Measurements from ENCODE around the gene MIEF2. TPM values are rescaled to one million over a fixed set of nuclear protein-coding genes. Genes with fewer than 3 reads are reported as not detected.

Gene MIEF2
- polyA plus RNA-seq, 1 donor from 2014 or later: 74.9 TPM

DNA sequence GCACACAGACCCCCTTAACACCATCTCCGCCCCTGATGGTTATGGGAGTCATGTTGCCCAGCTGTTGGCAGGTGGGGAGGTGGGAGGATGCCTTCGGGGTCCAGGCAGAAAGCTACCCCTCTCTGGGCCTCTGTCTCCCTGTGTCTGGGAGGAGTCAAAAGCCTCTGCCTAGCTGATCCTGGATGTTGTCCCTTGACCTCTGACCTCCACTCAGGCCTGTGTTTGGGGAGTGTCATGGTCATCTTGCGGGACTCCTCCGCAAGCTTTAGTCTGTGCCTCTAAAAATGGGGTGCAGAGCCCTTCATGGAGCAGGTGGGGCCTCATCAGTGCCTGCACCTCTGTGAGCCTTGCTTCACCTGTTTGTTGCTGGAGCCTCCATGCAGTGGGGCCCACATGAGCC lies 31.2 kb upstream of the MIEF2 start:
- no peaks in the 10 kb centered on the region for H4K20me1 ChIP-seq (ENCODE audit: insufficient read depth)

DNA sequence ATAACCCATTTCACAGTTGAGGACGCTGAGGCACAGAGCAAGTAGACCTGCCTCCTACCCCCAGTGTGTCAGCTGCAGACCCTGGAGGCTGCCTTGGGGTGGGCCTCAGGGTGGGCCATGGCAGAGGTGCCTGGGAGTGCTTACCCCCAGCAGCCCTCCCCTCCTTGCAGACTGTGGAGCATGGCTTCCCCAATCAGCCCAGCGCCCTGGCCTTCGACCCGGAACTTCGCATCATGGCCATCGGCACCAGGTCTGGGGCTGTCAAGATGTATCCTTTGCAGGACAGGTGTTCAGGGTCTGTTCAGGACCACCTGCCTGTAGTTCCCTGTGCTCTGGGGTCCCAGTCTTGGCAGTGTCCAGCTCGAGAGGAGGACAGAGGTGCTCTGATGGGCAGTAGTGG lies 30.7 kb upstream of the MIEF2 start:
- Histone ChIP-seq H3K27ac (ENCODE audit: low read length) (no peak overlapping the region), H3K4me3 (ENCODE audit: low read length) (no peak overlapping the region), H3K79me2 (replicated peaks; ENCODE audit: insufficient read depth, low read length) (peaks cover 52% of the 10 kb centered on the region)

More for the DNA sequence above, 31.2 kb upstream of the MIEF2 start:
- Histone ChIP-seq H3K79me2 (replicated peaks; ENCODE audit: insufficient read depth, low read length) (peaks cover 52% of the 10 kb centered on the region), H2AFZ (ENCODE audit: low read depth, low read length) (no peak overlapping the region), H3K9me2 (ENCODE audit: insufficient read depth, low read length) (no peaks in the 10 kb centered on the region), H3K4me2 (ENCODE audit: low read length) (no peak overlapping the region), H3K9me3 (ENCODE audit: low read length) (no peaks in the 10 kb centered on the region), H3K27ac (ENCODE audit: low read length) (no peak overlapping the region), H3K9ac (ENCODE audit: low read length) (no peak overlapping the region), H3K4me3 (ENCODE audit: low read length) (no peak overlapping the region), H3K27me3 (ENCODE audit: insufficient read depth, low read depth, low read length) (no peaks in the 10 kb centered on the region), H3F3A (ENCODE audit: insufficient read depth, low read length, poor library complexity, severe bottlenecking) (peaks cover 3% of the 10 kb centered on the region), H3K36me3 (ENCODE audit: insufficient read depth, low read length) (no peaks in the 10 kb centered on the region)
- TF ChIP-seq MXI1 (conservative IDR thresholded peaks at IDR 0.05; ENCODE audit: poor library complexity, severe bottlenecking) (no peak), TAF1 (IDR thresholded peaks at IDR 0.05; ENCODE audit: low read depth) (no peak), EZH2 (IDR thresholded peaks at IDR 0.05; ENCODE audit: borderline replicate concordance, insufficient read depth, low read length, poor library complexity, severe bottlenecking) (no peak), POLR2AphosphoS5 (IDR thresholded peaks at IDR 0.05) (no peak), RAD21 (conservative IDR thresholded peaks at IDR 0.05) (no peak), SMC3 (conservative IDR thresholded peaks at IDR 0.05; ENCODE audit: poor library complexity) (no peak), EP300 (conservative IDR thresholded peaks at IDR 0.05; ENCODE audit: poor library complexity, severe bottlenecking) (no peak)
- TF ChIP-seq, protein P1, sequence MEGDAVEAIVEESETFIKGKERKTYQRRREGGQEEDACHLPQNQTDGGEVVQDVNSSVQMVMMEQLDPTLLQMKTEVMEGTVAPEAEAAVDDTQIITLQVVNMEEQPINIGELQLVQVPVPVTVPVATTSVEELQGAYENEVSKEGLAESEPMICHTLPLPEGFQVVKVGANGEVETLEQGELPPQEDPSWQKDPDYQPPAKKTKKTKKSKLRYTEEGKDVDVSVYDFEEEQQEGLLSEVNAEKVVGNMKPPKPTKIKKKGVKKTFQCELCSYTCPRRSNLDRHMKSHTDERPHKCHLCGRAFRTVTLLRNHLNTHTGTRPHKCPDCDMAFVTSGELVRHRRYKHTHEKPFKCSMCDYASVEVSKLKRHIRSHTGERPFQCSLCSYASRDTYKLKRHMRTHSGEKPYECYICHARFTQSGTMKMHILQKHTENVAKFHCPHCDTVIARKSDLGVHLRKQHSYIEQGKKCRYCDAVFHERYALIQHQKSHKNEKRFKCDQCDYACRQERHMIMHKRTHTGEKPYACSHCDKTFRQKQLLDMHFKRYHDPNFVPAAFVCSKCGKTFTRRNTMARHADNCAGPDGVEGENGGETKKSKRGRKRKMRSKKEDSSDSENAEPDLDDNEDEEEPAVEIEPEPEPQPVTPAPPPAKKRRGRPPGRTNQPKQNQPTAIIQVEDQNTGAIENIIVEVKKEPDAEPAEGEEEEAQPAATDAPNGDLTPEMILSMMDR (IDR thresholded peaks at IDR 0.05; ENCODE audit: poor library complexity, severe bottlenecking): no peak
- TF ChIP-seq, protein P2, sequence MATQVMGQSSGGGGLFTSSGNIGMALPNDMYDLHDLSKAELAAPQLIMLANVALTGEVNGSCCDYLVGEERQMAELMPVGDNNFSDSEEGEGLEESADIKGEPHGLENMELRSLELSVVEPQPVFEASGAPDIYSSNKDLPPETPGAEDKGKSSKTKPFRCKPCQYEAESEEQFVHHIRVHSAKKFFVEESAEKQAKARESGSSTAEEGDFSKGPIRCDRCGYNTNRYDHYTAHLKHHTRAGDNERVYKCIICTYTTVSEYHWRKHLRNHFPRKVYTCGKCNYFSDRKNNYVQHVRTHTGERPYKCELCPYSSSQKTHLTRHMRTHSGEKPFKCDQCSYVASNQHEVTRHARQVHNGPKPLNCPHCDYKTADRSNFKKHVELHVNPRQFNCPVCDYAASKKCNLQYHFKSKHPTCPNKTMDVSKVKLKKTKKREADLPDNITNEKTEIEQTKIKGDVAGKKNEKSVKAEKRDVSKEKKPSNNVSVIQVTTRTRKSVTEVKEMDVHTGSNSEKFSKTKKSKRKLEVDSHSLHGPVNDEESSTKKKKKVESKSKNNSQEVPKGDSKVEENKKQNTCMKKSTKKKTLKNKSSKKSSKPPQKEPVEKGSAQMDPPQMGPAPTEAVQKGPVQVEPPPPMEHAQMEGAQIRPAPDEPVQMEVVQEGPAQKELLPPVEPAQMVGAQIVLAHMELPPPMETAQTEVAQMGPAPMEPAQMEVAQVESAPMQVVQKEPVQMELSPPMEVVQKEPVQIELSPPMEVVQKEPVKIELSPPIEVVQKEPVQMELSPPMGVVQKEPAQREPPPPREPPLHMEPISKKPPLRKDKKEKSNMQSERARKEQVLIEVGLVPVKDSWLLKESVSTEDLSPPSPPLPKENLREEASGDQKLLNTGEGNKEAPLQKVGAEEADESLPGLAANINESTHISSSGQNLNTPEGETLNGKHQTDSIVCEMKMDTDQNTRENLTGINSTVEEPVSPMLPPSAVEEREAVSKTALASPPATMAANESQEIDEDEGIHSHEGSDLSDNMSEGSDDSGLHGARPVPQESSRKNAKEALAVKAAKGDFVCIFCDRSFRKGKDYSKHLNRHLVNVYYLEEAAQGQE (IDR thresholded peaks at IDR 0.05; ENCODE audit: borderline replicate concordance): no peak

More for the DNA sequence above, 30.7 kb upstream of the MIEF2 start:
- Histone ChIP-seq H3K9ac (ENCODE audit: low read length) (no peak overlapping the region), H3K27me3 (ENCODE audit: insufficient read depth, low read depth, low read length) (no peaks in the 10 kb centered on the region), H3K36me3 (ENCODE audit: insufficient read depth, low read length) (no peaks in the 10 kb centered on the region), H3K9me2 (ENCODE audit: insufficient read depth, low read length) (no peaks in the 10 kb centered on the region), H4K20me1 (ENCODE audit: insufficient read depth) (no peaks in the 10 kb centered on the region), H3K9me3 (ENCODE audit: low read length) (no peaks in the 10 kb centered on the region), H2AFZ (ENCODE audit: low read depth, low read length) (no peak overlapping the region), H3F3A (ENCODE audit: insufficient read depth, low read length, poor library complexity, severe bottlenecking) (peaks cover 2% of the 10 kb centered on the region), H3K4me2 (ENCODE audit: low read length) (no peak overlapping the region)
- TF ChIP-seq, protein P2 (IDR thresholded peaks at IDR 0.05; ENCODE audit: borderline replicate concordance): no peak
- TF ChIP-seq RAD21 (conservative IDR thresholded peaks at IDR 0.05) (no peak), EP300 (conservative IDR thresholded peaks at IDR 0.05; ENCODE audit: poor library complexity, severe bottlenecking) (no peak), POLR2AphosphoS5 (IDR thresholded peaks at IDR 0.05) (no peak), MXI1 (conservative IDR thresholded peaks at IDR 0.05; ENCODE audit: poor library complexity, severe bottlenecking) (no peak), SMC3 (conservative IDR thresholded peaks at IDR 0.05; ENCODE audit: poor library complexity) (no peak), EZH2 (IDR thresholded peaks at IDR 0.05; ENCODE audit: borderline replicate concordance, insufficient read depth, low read length, poor library complexity, severe bottlenecking) (no peak), TAF1 (IDR thresholded peaks at IDR 0.05; ENCODE audit: low read depth) (no peak)
- TF ChIP-seq, protein P1 (IDR thresholded peaks at IDR 0.05; ENCODE audit: poor library complexity, severe bottlenecking): no peak
